Measurements from ENCODE around the gene HOXC11.

- no peak for TF ChIP-seq SRF (IDR thresholded peaks at IDR 0.05; ENCODE audit: low read depth in 2 of 2, low read length in 2 of 2)
- no peak for TF ChIP-seq EZH2 (IDR thresholded peaks at IDR 0.05; ENCODE audit: borderline replicate concordance, control insufficient read depth, low read depth, low read length)
- no peak for TF ChIP-seq CTCF (IDR thresholded peaks at IDR 0.05 in 2 of 3, conservative IDR thresholded peaks at IDR 0.05 in 1 of 3; ENCODE audit: control insufficient read depth in 2 of 3, extremely low read depth in 1 of 3, insufficient read depth in 1 of 3, low read depth in 3 of 3, low read length in 3 of 3)
- no peak for TF ChIP-seq JUND (IDR thresholded peaks at IDR 0.05; ENCODE audit: low read depth, low read length)
- no peak for TF ChIP-seq SIN3A (IDR thresholded peaks at IDR 0.05; ENCODE audit: low read depth, low read length)
- TF ChIP-seq ZBTB11 (CRISPR knock-in tag; IDR thresholded peaks at IDR 0.05): no peak
- no peak for TF ChIP-seq SIX5 (IDR thresholded peaks at IDR 0.05; ENCODE audit: low read depth, low read length, severe bottlenecking)
- no peak for TF ChIP-seq TARDBP (IDR thresholded peaks at IDR 0.05; ENCODE audit: borderline replicate concordance)
- no peak for TF ChIP-seq POLR2AphosphoS5 (IDR thresholded peaks at IDR 0.05; ENCODE audit: low read length)
- TF ChIP-seq POLR2A (IDR thresholded peaks at IDR 0.05; ENCODE audit: low read depth, low read length): no peak
- no peak for TF ChIP-seq HDGF (IDR thresholded peaks at IDR 0.05)
- TF ChIP-seq USF2 (IDR thresholded peaks at IDR 0.05; ENCODE audit: borderline replicate concordance, low read depth, low read length): no peak
- no peak for TF ChIP-seq IRF3 (IDR thresholded peaks at IDR 0.05)
- no peak for TF ChIP-seq POLR2AphosphoS2 (IDR thresholded peaks at IDR 0.05; ENCODE audit: low read depth, low read length)
Measured at GRCh38 chr12:53988541-53989226, 15.8 kb downstream of the HOXC11 start.

All from GM12878 (cell line).